SK-N-MC (cell line): ENCODE measurements around the gene TET1.

Experiments used
- DNase-seq: peaks from one replicate; pipeline ENCODE4 v3.0.0-alpha.2; 2011; ENCODE audit warnings: low read depth, low spot score
- H3K27ac ChIP-seq: fragments of 200-600 bp; sonication (generic); 2 replicates; pipeline ENCODE4 v1.5.1; 2016; ENCODE audit warnings: mixed run types
- H3K36me3 ChIP-seq: fragments of 200-600 bp; sonication (generic); 2 replicates; pipeline ENCODE4 v1.6.1; 2017; ENCODE audit warnings: antibody characterized with exemption, low read length, mixed read lengths; ENCODE audit not compliant: insufficient read depth
- H3K4me3 ChIP-seq: fragments of 200-600 bp; sonication (generic); 2 replicates; pipeline ENCODE4 v1.5.1; 2016
- H3K9ac ChIP-seq: fragments of 200-600 bp; sonication (generic); 2 replicates; pipeline ENCODE4 v1.8.0; 2017; ENCODE audit warnings: mixed run types, mixed read lengths; ENCODE audit not compliant: insufficient read length
- H3K9me3 ChIP-seq: fragments of 200-600 bp; sonication (generic); 2 replicates; pipeline ENCODE4 v1.6.1; 2017; ENCODE audit warnings: low read depth, mild to moderate bottlenecking, antibody characterized with exemption, low read length, moderate library complexity, mixed read lengths
- EZH2 ChIP-seq: fragments of 200-600 bp; sonication (generic); IDR thresholded peaks from one replicate; pipeline ENCODE4 v1.6.1; 2017; ENCODE audit warnings: antibody characterized with exemption
- FOXP2 ChIP-seq: optimal IDR thresholded peaks from 2 replicates; pipeline ENCODE3; 2011; ENCODE audit warnings: mild to moderate bottlenecking, moderate library complexity; ENCODE audit not compliant: insufficient read depth; ENCODE audit errors: extremely low read length, control extremely low read depth
- POLR2AphosphoS5 ChIP-seq: IDR thresholded peaks from 2 replicates; pipeline ENCODE4 v1.6.1; 2012; ENCODE audit warnings: mild to moderate bottlenecking, low read depth, low read length, borderline replicate concordance

TET1 gene

DNA sequence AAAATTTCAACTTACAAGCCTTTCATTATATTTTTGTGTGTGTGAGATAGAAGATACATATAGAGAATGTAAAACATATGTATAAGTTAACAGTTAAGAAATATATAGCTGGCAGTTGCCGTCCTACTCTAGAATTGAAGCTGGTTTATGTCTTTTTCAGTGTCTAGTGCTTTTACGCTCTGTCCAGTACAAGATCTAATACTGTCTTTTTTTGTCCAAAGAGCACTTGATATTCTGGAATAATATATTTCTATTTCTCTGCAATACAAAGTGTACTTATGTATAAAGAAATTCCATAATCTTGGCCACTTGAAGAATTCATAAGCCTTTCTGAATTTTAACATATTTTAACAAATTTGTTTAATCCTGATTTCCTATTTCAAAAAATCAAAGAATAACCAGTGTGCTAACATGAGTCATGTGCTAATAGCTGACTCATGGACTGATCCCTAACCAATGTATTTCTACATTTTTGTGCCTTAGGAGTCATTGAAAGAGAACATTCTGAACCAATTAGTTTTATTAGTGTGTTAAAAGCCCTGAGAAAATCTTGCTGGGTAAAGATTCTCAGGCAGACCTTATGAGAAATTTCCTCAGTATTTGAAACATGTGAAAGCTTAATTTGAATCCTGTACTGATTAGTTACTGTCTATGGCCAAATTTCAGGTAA, 87.7 kb downstream of the TET1 start:
- H3K9me3 ChIP-seq: no peaks in the 10 kb centered on the region
- peak overlapping the region; percentile 93 for H3K27ac ChIP-seq
- peak; percentile 12 for DNase-seq
- no peak overlapping the region for H3K4me3 ChIP-seq
- H3K36me3 ChIP-seq: peaks cover 23% of the 10 kb centered on the region
- no peak overlapping the region for H3K9ac ChIP-seq
- TF ChIP-seq FOXP2 (no peak), EZH2 (no peak), POLR2AphosphoS5 (no peak)

DNA sequence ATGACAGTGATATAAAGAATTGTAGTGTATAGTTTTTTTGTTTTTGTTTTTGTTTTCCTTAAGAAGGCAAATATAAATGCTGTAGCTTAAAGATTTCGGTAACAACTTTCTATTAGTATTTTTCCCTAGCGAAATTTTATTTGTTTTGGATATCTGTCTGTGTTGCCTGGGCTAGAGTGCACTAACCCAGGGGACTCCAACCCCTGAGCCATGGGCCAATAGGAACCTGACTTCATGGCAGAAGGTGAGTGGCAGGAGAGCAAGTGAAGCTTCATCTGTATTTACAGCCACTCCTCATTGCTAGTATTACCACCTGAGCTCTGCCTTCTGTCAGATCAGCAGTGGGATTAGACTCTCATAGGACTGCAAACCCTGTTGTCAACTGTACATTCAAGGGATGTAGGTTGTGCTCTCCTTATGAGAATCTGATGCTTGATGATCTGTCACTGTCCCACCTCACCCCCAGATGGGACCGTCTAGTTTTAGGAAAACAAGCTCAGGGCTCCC, 95.5 kb downstream of the TET1 start:
- no peak overlapping the region for H3K4me3 ChIP-seq
- no peaks in the 10 kb centered on the region for H3K9me3 ChIP-seq
- no peak for TF ChIP-seq POLR2AphosphoS5
- no peak for TF ChIP-seq EZH2
- no peak for TF ChIP-seq FOXP2
- no peak overlapping the region for H3K9ac ChIP-seq
- no peak for DNase-seq
- H3K27ac ChIP-seq: no peak overlapping the region
- peaks cover 3% of the 10 kb centered on the region; the same call in 1 of the 2 replicates for H3K36me3 ChIP-seq

DNA sequence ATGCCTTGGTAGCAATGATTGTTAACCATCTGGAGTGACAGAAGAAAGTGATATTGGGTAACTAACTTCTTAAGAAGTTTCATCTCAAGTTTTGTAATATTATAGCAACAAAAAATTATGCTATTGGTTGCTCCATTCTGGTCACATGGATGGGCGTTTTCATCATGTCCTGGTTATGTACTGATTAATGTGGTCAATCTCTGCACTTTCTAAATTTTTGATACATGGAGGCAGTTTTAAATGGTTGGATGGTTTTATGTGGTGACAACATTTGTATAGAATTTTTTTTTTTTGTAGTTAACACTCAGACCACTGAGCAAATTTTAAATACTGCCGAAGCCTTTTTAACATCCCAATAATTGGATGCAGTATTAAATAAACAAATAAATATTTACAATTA, 105.7 kb downstream of the TET1 start:
- Histone ChIP-seq H3K27ac (no peak overlapping the region), H3K4me3 (no peak overlapping the region), H3K36me3 (peaks cover 4% of the 10 kb centered on the region; the same call in 1 of the 2 replicates), H3K9me3 (no peaks in the 10 kb centered on the region), H3K9ac (no peak overlapping the region)
- TF ChIP-seq POLR2AphosphoS5: no peak
- TF ChIP-seq FOXP2: no peak
- TF ChIP-seq EZH2: no peak
- DNase-seq: no peak

DNA sequence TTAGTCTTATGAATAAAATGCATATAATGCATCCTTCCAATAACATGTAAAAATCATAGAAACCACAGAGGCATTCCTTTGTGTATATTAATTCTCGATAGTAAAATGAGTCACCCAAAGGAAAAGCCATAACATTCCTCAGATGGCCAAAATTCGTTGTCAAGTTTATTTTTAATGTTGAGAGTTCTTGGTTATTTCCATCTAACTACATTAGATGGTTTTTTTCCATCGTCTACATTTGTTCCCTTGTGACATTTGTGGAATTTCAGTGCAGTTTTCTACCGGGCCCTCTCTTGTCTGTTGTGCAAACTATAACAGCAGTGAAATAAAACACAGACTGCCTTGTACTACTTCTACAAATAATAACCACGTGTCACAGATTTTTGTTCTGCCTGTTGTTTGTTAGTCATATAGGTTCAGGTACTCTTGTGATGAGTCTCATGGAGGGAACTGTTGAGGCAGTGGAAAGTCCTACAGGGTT, 106.2 kb downstream of the TET1 start:
- no peak for DNase-seq
- Histone ChIP-seq H3K36me3 (peaks cover 4% of the 10 kb centered on the region; the same call in 1 of the 2 replicates), H3K27ac (no peak overlapping the region), H3K4me3 (no peak overlapping the region), H3K9ac (no peak overlapping the region), H3K9me3 (no peaks in the 10 kb centered on the region)
- TF ChIP-seq FOXP2: no peak
- no peak for TF ChIP-seq POLR2AphosphoS5
- no peak for TF ChIP-seq EZH2

DNA sequence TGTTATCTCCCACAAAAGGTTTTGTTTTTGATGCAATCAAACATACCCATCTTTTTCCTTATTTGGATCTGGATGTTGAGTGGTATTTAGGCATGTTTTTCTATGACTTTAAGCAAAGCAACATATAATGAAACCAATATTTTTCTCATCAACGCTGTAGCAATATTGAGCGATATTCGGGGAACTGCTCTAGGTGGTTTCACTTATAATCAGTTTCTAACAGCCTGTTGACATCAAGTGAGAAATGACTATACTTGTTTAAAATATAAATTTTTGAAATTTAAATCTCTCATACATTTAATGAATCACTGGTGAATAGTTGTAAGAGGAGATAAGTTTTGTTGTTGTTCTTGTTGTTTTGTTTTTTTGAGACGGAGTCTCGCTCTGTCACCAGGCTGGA, 108.1 kb downstream of the TET1 start:
- Histone ChIP-seq H3K27ac (no peak overlapping the region), H3K9me3 (no peaks in the 10 kb centered on the region), H3K9ac (no peak overlapping the region), H3K36me3 (peaks cover 7% of the 10 kb centered on the region; the same call in 1 of the 2 replicates), H3K4me3 (no peak overlapping the region)
- DNase-seq: no peak
- TF ChIP-seq POLR2AphosphoS5 (no peak), FOXP2 (no peak), EZH2 (no peak)

DNA sequence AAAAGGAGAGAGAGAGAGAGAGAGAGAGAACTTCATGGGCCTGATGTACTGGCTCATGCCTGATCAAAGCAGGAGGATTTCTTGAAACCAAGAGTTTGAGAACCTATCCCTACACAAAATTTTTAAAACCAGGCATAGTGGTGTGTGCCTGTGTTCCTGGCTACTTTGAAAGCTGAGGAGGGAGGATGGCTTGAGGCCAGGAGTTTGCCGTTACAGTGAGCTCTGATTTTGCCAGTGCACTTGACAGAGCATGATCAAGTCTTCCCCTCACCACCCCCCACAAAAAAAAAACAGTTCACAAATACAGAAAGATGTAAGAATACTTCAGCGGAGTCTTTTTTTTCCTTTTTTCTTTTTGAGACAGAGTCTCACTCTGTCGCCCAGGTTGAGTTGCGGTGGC, 108.8 kb downstream of the TET1 start:
- TF ChIP-seq POLR2AphosphoS5 (no peak), EZH2 (no peak), FOXP2 (no peak)
- H3K9me3 ChIP-seq: no peaks in the 10 kb centered on the region
- H3K27ac ChIP-seq: no peak overlapping the region
- no peak overlapping the region for H3K9ac ChIP-seq
- DNase-seq: no peak
- H3K36me3 ChIP-seq: peaks cover 7% of the 10 kb centered on the region; the same call in 1 of the 2 replicates
- no peak overlapping the region for H3K4me3 ChIP-seq

DNA sequence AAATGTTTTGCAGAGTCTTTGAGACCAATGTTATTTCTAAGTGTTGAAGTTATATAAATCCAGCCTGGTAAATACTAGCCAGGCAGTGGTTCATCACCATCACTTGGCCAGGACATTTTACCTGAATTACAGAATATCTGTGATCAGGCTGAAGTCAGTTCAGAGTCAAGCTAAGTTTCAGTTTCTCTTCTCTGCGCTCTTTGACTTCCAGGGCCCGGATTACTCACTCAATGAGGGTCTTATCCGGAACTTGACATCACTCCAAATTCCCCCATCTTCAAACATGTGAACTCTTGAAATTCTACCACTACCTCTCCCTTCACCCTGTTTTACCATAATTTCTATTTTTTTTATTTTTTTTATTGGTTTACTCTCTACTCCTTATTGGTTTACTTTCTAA, 124.3 kb downstream of the TET1 start:
- Histone ChIP-seq H3K4me3 (no peak overlapping the region), H3K9ac (no peak overlapping the region), H3K36me3 (peaks cover 10% of the 10 kb centered on the region; the same call in 1 of the 2 replicates), H3K9me3 (no peaks in the 10 kb centered on the region), H3K27ac (no peak overlapping the region)
- TF ChIP-seq POLR2AphosphoS5 (no peak), EZH2 (no peak), FOXP2 (no peak)
- no peak for DNase-seq

DNA sequence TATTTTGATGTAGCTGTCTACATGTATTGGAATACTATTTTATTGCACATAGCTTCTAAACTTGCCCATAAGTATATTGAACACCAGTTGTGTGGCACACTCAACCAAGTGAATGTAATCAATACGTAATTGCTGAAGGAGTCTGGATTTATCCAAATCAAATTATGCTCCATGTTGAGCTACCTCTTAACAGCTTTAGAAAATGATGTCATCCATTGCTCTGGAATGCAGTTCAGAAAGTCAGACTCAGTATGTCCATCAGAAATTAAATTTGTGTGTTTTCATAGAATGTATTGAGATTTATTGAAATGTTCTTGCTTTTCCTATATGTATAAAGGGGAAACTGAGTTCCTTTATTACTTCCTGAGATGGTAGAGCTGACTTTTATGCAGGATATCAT, 135.9 kb downstream of the TET1 start:
- Histone ChIP-seq H3K36me3 (no peaks in the 10 kb centered on the region; the same call in 1 of the 2 replicates), H3K4me3 (no peak overlapping the region), H3K9me3 (no peaks in the 10 kb centered on the region), H3K9ac (no peak overlapping the region), H3K27ac (no peak overlapping the region)
- no peak for DNase-seq
- TF ChIP-seq POLR2AphosphoS5 (no peak), EZH2 (no peak), FOXP2 (no peak)
